HCT116 (cell line): ENCODE measurements around the gene PDE6B. TPM values are rescaled to one million over a fixed set of nuclear protein-coding genes. Genes with fewer than 3 reads are reported as not detected.

Experiments used
- ATAC-seq: fragments of 200-7000 bp; cut with Tn5 transposase; 2 replicates; pipeline ENCODE4 v1.9.1; 2020; ENCODE audit warnings: mild to moderate bottlenecking, moderate library complexity
- BruUV-seq: library from RNA; stranded (reverse); fragments of 400-500 nt; replicated peaks from 2 replicates; lab custom pipeline; 2021; lab: Mats Ljungman, UMichigan
- CTCF ChIA-PET: fragments of 300-600 bp; sonication (Branson Sonifier 250); formaldehyde crosslinking; loops from one replicate; lab custom pipeline; 2021; ENCODE audit warnings: antibody characterized with exemption; lab: Charles Lee
- POLR2A ChIA-PET: fragments of 300-600, 350-600 bp; sonication (Branson Sonifier 250); formaldehyde crosslinking; loops from one replicate; lab custom pipeline; 2021; ENCODE audit warnings: antibody characterized with exemption; lab: Charles Lee
- RAD21 ChIA-PET, 2 experiments: fragments of 300-600 bp; sonication (Branson Sonifier 250); formaldehyde crosslinking; loops; one replicate each; lab custom pipeline; 2023; ENCODE audit warnings: low total read pairs in 2 of 2; ENCODE audit not compliant: uncharacterized antibody in 2 of 2, unreplicated experiment in 2 of 2, low non-redundant PET in 1 of 2; lab: Charles Lee
- DNase-seq: peaks from one replicate; pipeline ENCODE4 v3.0.0-alpha.2; 2010; ENCODE audit warnings: low read depth, low spot score
- H2AFZ ChIP-seq: fragments of 200-600 bp; shearing (Covaris generic), sonication (generic); 2 replicates; pipeline ENCODE4 v1.6.1; 2017; ENCODE audit warnings: low read depth, mixed run types, mixed read lengths, antibody characterized with exemption, low read length; ENCODE audit not compliant: poor library complexity, severe bottlenecking
- H3K27ac ChIP-seq: 2 replicates; pipeline ENCODE4 v1.5.1; 2012; ENCODE audit warnings: low read depth, low read length
- H3K27me3 ChIP-seq: fragments of 200-600 bp; sonication (generic); 2 replicates; pipeline ENCODE4 v1.6.1; 2016; ENCODE audit warnings: mixed run types, low read length, mixed read lengths; ENCODE audit not compliant: insufficient read depth
- H3K36me3 ChIP-seq, 2 experiments: fragments of 200-500 bp in 1 of 2; fragments of 200-600 bp in 1 of 2; sonication (Bioruptor generic) in 1 of 2; sonication (generic) in 1 of 2; 2 replicates each; pipeline versions ENCODE4 v1.5.1 to v1.6.1; 2014 to 2016; ENCODE audit warnings: low read length in 2 of 2, inconsistent platforms in 1 of 2, mixed read lengths in 1 of 2, mixed run types in 1 of 2; ENCODE audit not compliant: insufficient read depth in 2 of 2, control insufficient read depth in 1 of 2
- H3K4me1 ChIP-seq, 2 experiments: fragments of 200-600 bp in 1 of 2; sonication (generic) in 1 of 2; 2 replicates each; pipeline versions ENCODE4 v1.5.1 to v1.6.1; 2012 to 2017; ENCODE audit warnings: low read length in 2 of 2, inconsistent platforms in 1 of 2, mild to moderate bottlenecking in 1 of 2, mixed read lengths in 1 of 2, mixed run types in 1 of 2, moderate library complexity in 1 of 2; ENCODE audit not compliant: insufficient read depth in 2 of 2, control insufficient read depth in 1 of 2
- H3K4me2 ChIP-seq: fragments of 200-600 bp; sonication (generic); 2 replicates; pipeline ENCODE4 v1.6.1; 2017; ENCODE audit warnings: mixed run types, low read length, mixed read lengths
- H3K4me3 ChIP-seq, 2 experiments: fragments of 200-600 bp in 1 of 2; sonication (generic) in 1 of 2; replicated peaks in 1 of 2; 2 replicates each; pipeline ENCODE4 v1.5.1; 2011 to 2016; ENCODE audit warnings: low read length in 2 of 2, control low read depth in 1 of 2, low read depth in 1 of 2, mild to moderate bottlenecking in 1 of 2, mixed read lengths in 1 of 2, mixed run types in 1 of 2
- H3K79me2 ChIP-seq: fragments of 200-600 bp; sonication (generic); 2 replicates; pipeline ENCODE4 v1.6.1; 2017; ENCODE audit warnings: mild to moderate bottlenecking, mixed run types, low read length, moderate library complexity, mixed read lengths; ENCODE audit not compliant: insufficient read depth
- H3K9ac ChIP-seq: fragments of 200-600 bp; sonication (generic); 2 replicates; pipeline ENCODE4 v1.6.1; 2016; ENCODE audit warnings: low read length, mixed read lengths
- H3K9me2 ChIP-seq: fragments of 200-600 bp; sonication (generic), shearing (Covaris generic); 2 replicates; pipeline ENCODE4 v1.6.1; 2017; ENCODE audit warnings: mixed run types, mild to moderate bottlenecking, moderate library complexity; ENCODE audit not compliant: insufficient read depth
- H3K9me3 ChIP-seq, 2 experiments: fragments of 200-500 bp in 1 of 2; fragments of 200-600 bp in 1 of 2; sonication (Bioruptor generic) in 1 of 2; sonication (generic) in 1 of 2; 2 replicates each; pipeline ENCODE4 v1.6.1; 2014 to 2017; ENCODE audit warnings: low read length in 2 of 2, mixed read lengths in 2 of 2, inconsistent platforms in 1 of 2, low read depth in 1 of 2, mild to moderate bottlenecking in 1 of 2, mixed run types in 1 of 2, moderate library complexity in 1 of 2; ENCODE audit not compliant: control insufficient read depth in 1 of 2, insufficient read depth in 1 of 2
- H4K20me1 ChIP-seq: fragments of 200-600 bp; sonication (generic), shearing (Covaris generic); 2 replicates; pipeline ENCODE4 v1.6.1; 2017; ENCODE audit warnings: mixed run types, mild to moderate bottlenecking, moderate library complexity; ENCODE audit not compliant: insufficient read depth
- CBX3 ChIP-seq: IDR thresholded peaks from 2 replicates; pipeline ENCODE4 v1.6.1; 2012; ENCODE audit warnings: low read depth
- CEBPB ChIP-seq: IDR thresholded peaks from 2 replicates; pipeline ENCODE4 v1.6.1; 2012; ENCODE audit warnings: low read depth
- EZH2phosphoT487 ChIP-seq: fragments of 200-600 bp; IDR thresholded peaks from 2 replicates; pipeline ENCODE4 v1.6.1; 2018; ENCODE audit warnings: antibody characterized with exemption, borderline replicate concordance
- SIN3A ChIP-seq: IDR thresholded peaks from 2 replicates; pipeline ENCODE4 v1.6.1; 2012; ENCODE audit warnings: low read depth
- TCF7L2 ChIP-seq: IDR thresholded peaks from 2 replicates; pipeline ENCODE4 v1.7.0; 2011; ENCODE audit warnings: borderline replicate concordance, inconsistent platforms; ENCODE audit not compliant: insufficient read depth, insufficient read length; ENCODE audit errors: extremely low read depth
- YY1 ChIP-seq: IDR thresholded peaks from 2 replicates; pipeline ENCODE4 v1.6.1; 2011; ENCODE audit warnings: low read length, low read depth, moderate library complexity, mild to moderate bottlenecking; ENCODE audit not compliant: insufficient replicate concordance; ENCODE audit errors: extremely low read depth
- intact Hi-C: fragments of 100-400 bp; cut with micrococcal nuclease; formaldehyde crosslinking; loops from 2 replicates; pipeline ENCODE4 v1.10.0; 2022
- total RNA-seq: library from RNA; stranded (reverse); gene quantifications from one replicate; pipeline ENCODE4 v1.2.1, GENCODE V29; 2021; ENCODE audit not compliant: unreplicated experiment
- TF ChIP-seq, protein P1 (sequence below): IDR thresholded peaks from 2 replicates; pipeline ENCODE4 v1.6.1; 2011; ENCODE audit warnings: mild to moderate bottlenecking, low read length, moderate library complexity; ENCODE audit not compliant: insufficient replicate concordance; ENCODE audit errors: extremely low read depth
- TF ChIP-seq, protein P2 (sequence below), 3 experiments: fragments of 200-600 bp in 1 of 3; sonication (generic) in 1 of 3; IDR thresholded peaks in 2 of 3; conservative IDR thresholded peaks in 1 of 3; 2 replicates each; pipeline ENCODE4 v1.5.1; 2012 to 2017; ENCODE audit warnings: low read depth in 2 of 3, low read length in 2 of 3, antibody characterized with exemption in 1 of 3, borderline replicate concordance in 1 of 3, control low read depth in 1 of 3, mild to moderate bottlenecking in 1 of 3, mixed read lengths in 1 of 3, mixed run types in 1 of 3, moderate library complexity in 1 of 3; ENCODE audit not compliant: insufficient read depth in 1 of 3
- TF ChIP-seq, protein P3 (sequence below): IDR thresholded peaks from 2 replicates; pipeline ENCODE4 v1.6.1; 2012

Gene PDE6B
- total RNA-seq, 1 experiment from 2014 or later, result not detected

DNA sequence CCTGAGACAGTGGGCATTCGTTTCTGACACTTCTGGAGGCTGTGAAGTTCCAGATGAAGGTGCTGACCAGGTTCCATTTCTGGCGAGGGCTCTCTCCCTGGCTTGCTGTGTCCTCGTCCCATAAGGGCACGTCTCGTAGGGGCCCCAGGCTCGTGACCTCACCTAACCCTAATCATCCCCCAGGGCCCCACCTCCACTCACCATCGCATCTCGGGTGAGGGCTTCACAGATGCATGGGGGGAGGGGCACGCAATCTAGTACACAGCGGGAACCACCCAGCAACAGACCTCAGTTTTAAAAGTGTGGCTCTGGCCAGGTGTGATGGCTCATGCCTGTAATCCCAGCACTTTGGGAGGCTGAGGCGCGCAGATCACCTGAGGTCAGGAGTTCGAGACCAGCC is 22.1 kb downstream of the PDE6B start:
- ChIA-PET CTCF (no interaction called here), POLR2A (no interaction called here), RAD21 (no interaction called here)
- Histone ChIP-seq H4K20me1 (no peaks in the 10 kb centered on the region), H3K79me2 (no peaks in the 10 kb centered on the region), H3K36me3 (no peaks in the 10 kb centered on the region), H3K4me2 (no peak overlapping the region), H3K9me2 (no peaks in the 10 kb centered on the region), H3K27me3 (no peaks in the 10 kb centered on the region), H2AFZ (no peak overlapping the region), H3K9ac (no peak overlapping the region), H3K27ac (no peak overlapping the region), H3K9me3 (no peaks in the 10 kb centered on the region), H3K4me3 (no peak overlapping the region), H3K4me1 (no peaks in the 10 kb centered on the region)
- no TSS peak for BruUV-seq
- TF ChIP-seq, protein P1, sequence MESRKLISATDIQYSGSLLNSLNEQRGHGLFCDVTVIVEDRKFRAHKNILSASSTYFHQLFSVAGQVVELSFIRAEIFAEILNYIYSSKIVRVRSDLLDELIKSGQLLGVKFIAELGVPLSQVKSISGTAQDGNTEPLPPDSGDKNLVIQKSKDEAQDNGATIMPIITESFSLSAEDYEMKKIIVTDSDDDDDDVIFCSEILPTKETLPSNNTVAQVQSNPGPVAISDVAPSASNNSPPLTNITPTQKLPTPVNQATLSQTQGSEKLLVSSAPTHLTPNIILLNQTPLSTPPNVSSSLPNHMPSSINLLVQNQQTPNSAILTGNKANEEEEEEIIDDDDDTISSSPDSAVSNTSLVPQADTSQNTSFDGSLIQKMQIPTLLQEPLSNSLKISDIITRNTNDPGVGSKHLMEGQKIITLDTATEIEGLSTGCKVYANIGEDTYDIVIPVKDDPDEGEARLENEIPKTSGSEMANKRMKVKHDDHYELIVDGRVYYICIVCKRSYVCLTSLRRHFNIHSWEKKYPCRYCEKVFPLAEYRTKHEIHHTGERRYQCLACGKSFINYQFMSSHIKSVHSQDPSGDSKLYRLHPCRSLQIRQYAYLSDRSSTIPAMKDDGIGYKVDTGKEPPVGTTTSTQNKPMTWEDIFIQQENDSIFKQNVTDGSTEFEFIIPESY, result no peak
- TF ChIP-seq, protein P2, sequence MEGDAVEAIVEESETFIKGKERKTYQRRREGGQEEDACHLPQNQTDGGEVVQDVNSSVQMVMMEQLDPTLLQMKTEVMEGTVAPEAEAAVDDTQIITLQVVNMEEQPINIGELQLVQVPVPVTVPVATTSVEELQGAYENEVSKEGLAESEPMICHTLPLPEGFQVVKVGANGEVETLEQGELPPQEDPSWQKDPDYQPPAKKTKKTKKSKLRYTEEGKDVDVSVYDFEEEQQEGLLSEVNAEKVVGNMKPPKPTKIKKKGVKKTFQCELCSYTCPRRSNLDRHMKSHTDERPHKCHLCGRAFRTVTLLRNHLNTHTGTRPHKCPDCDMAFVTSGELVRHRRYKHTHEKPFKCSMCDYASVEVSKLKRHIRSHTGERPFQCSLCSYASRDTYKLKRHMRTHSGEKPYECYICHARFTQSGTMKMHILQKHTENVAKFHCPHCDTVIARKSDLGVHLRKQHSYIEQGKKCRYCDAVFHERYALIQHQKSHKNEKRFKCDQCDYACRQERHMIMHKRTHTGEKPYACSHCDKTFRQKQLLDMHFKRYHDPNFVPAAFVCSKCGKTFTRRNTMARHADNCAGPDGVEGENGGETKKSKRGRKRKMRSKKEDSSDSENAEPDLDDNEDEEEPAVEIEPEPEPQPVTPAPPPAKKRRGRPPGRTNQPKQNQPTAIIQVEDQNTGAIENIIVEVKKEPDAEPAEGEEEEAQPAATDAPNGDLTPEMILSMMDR (IDR thresholded peaks at IDR 0.05 in 2 of 3, conservative IDR thresholded peaks at IDR 0.05 in 1 of 3; ENCODE audit: borderline replicate concordance in 1 of 3, insufficient read depth in 1 of 3, low read depth in 2 of 3, low read length in 2 of 3), result no peak
- DNase-seq (no peak), ATAC-seq (no peak)
- intact Hi-C loops, result no loop called here

DNA sequence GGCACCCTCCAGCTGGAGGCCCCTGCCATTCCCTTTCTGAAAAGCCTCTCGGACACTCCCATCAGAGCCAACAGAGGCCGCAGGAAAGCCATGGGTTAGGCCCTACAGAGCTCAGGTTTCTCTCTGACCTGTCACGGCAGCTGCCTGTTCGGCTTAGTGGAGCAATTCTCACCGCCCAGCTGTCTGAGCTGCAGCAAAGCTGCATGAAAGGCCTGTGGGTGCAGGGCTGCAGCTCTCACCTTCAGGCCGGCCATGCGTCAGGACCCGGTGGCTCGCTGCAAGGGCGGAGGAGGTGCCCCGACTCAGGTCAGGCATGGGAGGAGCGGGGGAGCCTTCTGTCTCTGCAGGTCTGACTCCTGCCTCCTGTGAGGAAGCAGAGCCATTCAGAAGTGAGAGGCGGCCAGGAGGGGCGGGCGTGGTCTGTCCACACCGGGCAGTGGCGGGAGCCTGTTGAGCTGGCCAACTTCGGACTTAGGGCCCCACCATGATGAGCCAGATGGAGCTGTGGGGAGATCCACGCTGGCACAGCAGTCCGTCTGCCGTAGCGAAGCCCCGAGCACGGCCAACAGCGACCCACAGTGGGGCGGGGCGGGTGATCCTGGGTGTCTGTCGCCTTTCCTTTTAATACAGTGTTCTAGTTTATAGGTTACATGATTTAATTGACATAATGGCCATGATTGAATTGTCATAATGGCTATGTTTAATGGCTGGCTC is 23.4 kb downstream of the PDE6B start:
- POLR2A ChIA-PET, result no interaction called here
- Histone ChIP-seq H3K9me2 (no peaks in the 10 kb centered on the region), H3K9me3 (no peaks in the 10 kb centered on the region), H3K79me2 (no peaks in the 10 kb centered on the region), H3K4me2 (no peak overlapping the region), H3K4me1 (no peaks in the 10 kb centered on the region), H3K27me3 (no peaks in the 10 kb centered on the region), H3K36me3 (no peaks in the 10 kb centered on the region), H3K9ac (no peak overlapping the region), H3K27ac (no peak overlapping the region), H4K20me1 (no peaks in the 10 kb centered on the region), H3K4me3 (no peak overlapping the region), H2AFZ (no peak overlapping the region)
- BruUV-seq, result no TSS peak
- ATAC-seq (no peak), DNase-seq (no peak)
- RAD21 ChIA-PET, result no interaction called here
- TF ChIP-seq CBX3 (no peak), CEBPB (no peak), EZH2phosphoT487 (no peak), SIN3A (no peak), YY1 (no peak), TCF7L2 (no peak)
- TF ChIP-seq, protein P3, sequence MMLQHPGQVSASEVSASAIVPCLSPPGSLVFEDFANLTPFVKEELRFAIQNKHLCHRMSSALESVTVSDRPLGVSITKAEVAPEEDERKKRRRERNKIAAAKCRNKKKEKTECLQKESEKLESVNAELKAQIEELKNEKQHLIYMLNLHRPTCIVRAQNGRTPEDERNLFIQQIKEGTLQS, result no peak
- intact Hi-C loops, result no loop called here
- CTCF ChIA-PET, result no interaction called here
